ENCODE results near the gene SSBP3.

DNA sequence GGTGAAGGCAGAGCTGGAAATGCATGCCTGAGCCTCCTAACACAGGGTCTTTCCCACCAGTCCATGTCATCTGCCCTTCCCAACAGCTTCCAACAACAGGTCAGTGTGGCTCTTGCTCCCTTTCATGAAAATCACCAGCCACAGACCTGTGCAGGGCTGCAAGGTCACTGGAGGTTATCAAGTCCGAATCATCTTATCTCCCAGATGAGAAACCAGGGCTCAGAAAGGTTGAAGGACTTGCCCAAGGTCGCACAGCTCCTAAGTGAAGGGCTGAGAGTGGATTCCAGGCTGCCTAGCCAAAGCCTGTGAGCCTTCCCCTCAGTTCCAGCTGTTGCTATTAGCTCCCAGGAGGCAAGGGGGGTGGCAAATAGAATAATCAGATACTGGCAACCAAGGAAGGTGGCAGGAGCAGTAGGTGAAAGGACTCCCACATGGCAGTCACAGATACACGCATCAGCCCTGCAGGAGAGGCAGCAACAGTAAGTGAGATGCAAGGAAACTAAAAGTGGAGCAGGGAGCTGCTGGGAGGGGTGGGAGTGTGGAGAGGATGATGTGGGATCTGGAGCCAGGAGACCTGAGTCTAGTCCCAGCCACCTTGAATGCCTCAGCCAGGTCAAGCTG is 74.2 kb downstream of the SSBP3 start:
- no peak for TF ChIP-seq EZH2phosphoT487 (IDR thresholded peaks at IDR 0.05; ENCODE audit: low read depth)
- TF ChIP-seq, protein P1, sequence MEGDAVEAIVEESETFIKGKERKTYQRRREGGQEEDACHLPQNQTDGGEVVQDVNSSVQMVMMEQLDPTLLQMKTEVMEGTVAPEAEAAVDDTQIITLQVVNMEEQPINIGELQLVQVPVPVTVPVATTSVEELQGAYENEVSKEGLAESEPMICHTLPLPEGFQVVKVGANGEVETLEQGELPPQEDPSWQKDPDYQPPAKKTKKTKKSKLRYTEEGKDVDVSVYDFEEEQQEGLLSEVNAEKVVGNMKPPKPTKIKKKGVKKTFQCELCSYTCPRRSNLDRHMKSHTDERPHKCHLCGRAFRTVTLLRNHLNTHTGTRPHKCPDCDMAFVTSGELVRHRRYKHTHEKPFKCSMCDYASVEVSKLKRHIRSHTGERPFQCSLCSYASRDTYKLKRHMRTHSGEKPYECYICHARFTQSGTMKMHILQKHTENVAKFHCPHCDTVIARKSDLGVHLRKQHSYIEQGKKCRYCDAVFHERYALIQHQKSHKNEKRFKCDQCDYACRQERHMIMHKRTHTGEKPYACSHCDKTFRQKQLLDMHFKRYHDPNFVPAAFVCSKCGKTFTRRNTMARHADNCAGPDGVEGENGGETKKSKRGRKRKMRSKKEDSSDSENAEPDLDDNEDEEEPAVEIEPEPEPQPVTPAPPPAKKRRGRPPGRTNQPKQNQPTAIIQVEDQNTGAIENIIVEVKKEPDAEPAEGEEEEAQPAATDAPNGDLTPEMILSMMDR (IDR thresholded peaks at IDR 0.05; ENCODE audit: low read depth, low read length) = no peak
